Neural progenitor cell (in vitro differentiated cells): ENCODE data around the gene NFS1.

ENCODE experiments used
- CTCF ChIP-seq: fragments of 200-600 bp; sonication (generic); IDR thresholded peaks from 2 replicates; pipeline ENCODE4 v1.5.1; 2017; ENCODE audit warnings: antibody characterized with exemption, mild to moderate bottlenecking
- EZH2phosphoT487 ChIP-seq: fragments of 200-600 bp; sonication (generic); IDR thresholded peaks from 2 replicates; pipeline ENCODE4 v1.6.1; 2017; ENCODE audit warnings: antibody characterized with exemption

GRCh38 chr20:35721621-35722020 lies 22.5 kb upstream of the NFS1 start:
- TF ChIP-seq CTCF (no peak), EZH2phosphoT487 (no peak)
